Activated T-cell treated with anti-CD3 and anti-CD28 coated beads for 4 hours (primary cell): ENCODE data around the gene ELFN2.

ENCODE experiments used
- DNase-seq: peaks from one replicate; pipeline ENCODE4 v3.0.0-alpha.2; 2020

ELFN2 gene

DNA sequence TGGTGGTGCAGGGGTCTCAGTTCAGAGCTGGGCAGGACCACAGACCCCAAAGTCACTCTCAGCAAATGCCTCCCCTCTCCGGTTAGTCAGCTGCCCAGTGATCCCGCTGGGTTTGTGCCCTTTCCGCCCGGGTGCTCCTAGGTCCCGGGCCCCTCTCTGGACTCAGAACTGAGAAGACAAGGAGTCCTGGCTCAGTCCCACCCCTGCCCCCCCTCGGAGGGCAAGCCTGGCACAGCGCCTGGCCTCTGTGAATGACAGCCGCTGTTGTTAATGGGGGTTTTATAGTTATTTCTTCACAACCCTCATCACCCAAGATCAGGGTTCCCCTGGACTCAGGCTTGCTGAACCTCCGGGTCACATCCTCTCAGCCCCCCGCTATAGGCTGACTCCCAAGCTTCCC lies 47.6 kb downstream of the ELFN2 start:
- DNase-seq, result no peak

DNA sequence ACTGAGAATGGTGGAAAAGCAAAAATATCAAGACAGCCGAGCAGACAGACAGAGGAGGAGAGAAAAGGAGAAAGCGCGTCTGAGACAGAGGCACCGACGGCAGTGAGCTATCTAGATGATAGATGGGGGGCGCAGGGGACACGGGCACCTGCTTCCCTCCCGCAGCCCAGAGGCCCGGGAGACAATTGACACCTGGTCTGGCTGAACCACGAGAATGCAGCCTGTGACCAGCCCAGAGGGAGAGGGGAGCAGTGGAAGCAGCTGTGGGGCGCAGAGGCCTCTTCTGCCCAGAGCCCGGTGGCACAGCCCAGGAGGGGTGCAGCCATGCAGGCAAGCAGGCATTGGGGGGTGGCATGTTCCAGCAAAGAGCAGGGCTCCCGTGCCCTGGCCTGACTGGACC lies 48.2 kb downstream of the ELFN2 start:
- DNase-seq, result no peak

DNA sequence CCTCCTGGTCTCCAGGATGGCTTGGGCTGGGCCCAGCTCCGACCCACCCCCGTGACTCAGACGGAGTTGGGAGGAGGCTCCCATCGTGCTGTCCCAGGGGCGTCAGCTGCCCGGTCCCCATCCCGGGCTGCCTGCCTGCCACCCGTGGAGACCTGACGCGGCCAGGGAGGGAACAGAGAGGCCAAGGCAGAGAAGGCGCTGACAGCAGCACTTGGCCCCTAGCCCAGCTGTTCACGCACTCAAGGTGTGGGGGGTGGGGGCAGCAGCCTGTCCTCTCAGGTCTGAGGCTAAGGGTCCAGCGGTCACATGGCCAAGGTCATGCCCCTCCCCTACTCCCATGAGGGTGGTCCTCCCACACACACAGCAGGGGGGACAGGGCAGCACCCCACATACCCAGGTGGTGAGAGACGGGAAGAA lies 48.6 kb downstream of the ELFN2 start:
- no peak for DNase-seq

DNA sequence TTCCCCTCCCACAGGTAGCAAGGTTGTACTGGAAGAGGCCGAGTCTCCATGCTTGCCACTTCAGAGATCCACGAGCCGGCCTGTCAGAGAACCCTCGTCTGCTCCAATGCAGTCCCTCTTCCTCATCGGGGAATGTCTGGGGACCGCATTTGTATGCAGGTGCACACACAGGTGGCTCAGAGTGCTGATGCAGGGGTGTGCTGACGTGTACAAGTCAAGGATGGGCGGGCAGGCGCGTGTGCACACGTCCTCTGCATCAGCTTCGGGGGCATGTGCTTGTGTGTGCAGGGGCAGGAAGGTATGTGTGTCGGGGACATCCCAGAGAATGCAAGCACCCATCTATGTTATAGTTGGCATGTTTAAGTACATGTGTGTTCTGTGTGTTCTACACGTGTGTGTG lies 49.4 kb downstream of the ELFN2 start:
- DNase-seq, result no peak

DNA sequence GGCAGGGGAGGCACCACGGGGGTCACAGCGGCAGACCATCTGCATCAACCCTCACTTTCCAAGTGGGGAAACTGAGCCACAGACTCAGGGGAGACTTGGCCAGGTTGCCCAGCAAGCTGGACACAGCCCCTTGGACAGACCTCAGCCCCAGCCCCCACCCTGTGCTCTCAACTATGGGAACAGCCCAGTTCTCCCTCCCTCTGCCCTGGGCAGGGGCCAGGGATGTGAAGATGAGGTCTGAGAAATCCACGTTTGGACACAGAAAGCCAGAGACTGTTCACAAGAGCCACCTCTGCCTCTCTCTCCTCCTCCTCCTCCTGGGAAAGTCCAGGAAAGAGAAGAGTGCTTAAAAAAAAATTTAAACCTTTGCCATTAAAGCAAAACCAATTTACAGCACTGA lies 50.1 kb downstream of the ELFN2 start:
- no peak for DNase-seq

DNA sequence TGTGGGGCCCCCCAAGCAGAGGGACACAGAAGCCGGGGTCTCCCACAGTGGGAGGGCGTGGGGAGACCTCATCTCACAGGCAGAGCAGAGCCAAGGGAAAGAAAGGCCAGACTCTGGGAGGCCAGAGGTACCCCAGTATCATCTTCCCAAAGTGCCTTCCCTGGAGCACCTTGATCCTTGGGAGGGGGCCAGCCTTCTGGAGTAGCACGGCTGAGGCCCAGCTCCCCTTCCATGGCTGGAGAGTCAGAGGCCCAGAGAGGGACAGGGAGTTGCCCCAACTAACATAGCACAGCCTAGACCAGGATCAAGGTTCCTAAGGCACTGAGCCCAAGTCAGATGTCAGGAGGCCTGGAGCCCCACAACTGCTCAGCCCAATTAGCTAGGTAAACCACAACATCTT lies 50.6 kb downstream of the ELFN2 start:
- DNase-seq, result no peak

DNA sequence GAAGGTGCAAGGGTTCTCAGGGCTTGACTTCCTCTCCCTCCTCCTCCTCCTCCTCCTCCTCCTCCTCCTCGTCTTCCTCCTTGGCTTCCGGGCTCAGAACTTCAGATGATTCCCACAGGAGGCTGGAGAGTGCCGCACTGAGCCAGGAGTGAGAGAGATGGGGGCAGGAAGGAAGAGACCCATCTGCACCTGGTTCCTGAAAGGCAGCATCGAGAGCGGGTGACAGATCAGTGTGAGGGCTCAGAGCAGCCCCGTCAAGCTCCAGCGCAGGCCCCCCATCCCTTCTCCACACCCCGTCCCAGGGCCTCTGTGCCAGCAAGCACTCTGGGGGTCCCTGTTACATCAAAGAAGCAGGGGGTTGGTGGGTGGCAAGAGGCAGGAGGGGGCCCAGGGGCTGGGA lies 51.5 kb downstream of the ELFN2 start:
- DNase-seq, result no peak

DNA sequence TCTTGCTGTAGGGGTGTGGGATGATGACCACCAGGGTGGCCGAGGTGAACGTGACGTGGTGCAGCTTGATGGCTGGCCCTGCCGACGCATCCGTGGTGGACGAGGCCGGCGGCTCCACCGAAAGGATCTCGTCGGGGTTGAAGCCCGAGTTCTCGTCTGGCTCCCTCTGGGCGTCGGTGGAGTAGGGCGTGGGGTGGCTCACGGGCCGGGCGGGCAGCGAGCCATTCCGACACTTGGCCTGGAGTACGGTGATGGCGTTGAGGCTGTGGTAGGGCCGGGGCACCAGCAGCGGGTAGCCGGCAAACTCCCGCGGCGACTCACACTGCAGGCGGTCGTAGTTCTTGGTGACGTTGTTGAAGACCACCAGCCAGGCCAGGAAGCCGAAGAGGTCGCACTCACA lies 52.7 kb downstream of the ELFN2 start:
- no peak for DNase-seq

DNA sequence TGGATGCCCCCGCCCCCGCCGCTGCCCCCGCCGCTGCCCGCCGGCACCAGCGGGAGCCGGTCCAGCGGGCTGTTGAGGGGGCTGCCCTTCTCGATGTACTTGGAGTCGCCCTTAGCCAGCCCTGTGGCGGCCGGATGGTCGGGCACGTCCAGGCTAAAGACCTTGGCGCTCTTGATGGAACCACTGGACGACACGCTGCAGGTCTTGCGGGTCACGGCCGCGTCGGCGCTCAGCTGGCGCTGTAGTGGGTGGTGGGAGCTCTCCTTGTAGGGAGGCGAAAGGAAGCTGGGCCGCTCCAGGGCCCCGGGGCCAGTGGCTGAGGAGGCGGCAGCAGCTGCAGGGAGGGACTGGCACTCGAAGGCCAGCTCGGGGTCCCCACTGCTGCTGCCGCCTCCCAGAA lies 53.8 kb downstream of the ELFN2 start:
- no peak for DNase-seq

DNA sequence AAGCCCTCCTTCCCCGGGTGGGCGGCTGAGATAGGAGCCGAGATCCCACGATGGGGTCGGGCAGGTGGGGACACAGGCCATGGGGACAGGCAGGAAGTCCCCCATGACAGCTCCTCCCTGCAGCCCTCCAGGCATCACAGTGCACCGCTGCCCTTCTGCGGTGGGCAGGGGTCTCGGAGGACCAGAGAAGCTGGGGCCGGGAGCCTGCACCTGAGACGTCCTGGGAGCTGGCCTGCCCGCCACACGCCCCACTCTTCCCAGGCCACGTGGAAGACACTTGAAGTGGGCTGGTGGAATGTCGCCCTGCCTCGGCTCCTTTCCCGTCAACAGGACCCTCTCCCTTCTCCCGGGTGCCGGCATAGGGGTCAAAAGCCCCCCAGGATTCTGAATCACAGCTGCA lies 55.4 kb downstream of the ELFN2 start:
- DNase-seq, result no peak

DNA sequence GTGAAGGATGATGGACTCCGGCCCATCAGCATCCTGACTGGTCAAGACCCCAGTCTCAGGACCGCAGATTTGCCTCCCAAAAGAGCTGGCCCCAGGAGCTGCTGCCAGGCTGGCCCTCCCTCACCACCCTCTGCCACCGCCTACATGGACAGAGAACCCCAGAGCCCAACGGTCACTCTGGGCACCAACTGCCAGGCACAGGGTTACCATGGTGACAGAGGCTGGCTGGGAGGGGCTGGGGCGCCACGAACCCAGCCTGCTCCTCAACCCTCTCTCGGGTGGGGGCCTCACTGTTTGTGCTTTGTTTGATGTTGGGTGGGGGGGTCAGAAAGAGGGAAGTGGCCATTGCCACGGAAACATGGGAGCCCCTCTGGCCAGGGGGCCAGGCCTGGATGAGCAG lies 55.8 kb downstream of the ELFN2 start:
- no peak for DNase-seq

DNA sequence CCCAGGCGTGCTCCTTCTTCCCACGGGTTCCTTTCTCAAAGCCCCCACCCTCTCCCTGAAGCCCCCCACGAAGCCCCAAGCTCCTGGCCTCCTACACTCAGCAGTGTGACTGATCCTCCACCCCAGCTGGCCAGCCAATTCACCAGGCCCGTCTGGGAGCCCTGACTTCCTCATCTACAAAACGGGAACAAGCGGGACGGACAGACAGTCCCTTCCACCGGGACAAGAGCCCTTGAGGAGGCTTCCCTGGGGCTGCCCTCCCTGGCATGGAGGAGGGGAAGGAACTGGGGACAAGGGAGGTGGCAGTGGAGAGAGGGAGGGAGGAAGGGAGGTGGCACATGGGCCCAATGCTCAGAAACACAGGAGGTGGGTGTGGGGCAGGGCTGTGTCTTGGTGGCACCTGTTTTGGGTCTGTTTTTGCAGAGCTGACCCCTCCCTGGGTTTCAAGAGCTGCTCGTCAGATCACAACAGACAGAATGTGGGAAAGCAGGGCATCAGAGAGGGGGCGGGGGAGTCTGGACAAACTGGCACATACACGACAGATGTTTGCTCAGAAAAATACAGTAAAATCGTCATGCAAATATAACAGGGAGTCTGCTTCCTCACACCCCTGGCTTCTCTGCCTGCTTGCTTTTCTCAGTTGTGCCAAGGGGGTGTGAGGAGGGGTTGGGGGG lies 56.8 kb downstream of the ELFN2 start:
- DNase-seq, result no peak

DNA sequence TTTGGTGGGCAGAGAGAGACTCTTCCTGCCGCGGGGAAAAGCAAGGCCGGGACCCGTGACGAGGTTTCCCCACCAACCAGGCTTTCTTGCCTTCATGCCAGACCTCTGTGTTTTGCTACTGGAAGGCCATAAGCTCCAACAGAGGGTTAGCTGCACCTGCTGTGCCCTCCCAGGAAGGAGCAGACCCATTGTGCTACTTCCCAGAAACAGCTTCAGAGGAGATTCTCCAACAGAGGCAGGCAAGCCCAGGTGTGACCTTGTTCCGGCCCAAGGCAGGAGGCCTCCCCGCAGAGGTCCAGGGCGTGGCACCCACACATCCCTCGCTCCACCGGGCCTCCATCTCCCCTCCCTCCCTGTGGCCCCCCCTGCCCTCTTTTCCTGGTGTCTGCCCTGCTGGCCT lies 57.8 kb downstream of the ELFN2 start:
- no peak for DNase-seq

DNA sequence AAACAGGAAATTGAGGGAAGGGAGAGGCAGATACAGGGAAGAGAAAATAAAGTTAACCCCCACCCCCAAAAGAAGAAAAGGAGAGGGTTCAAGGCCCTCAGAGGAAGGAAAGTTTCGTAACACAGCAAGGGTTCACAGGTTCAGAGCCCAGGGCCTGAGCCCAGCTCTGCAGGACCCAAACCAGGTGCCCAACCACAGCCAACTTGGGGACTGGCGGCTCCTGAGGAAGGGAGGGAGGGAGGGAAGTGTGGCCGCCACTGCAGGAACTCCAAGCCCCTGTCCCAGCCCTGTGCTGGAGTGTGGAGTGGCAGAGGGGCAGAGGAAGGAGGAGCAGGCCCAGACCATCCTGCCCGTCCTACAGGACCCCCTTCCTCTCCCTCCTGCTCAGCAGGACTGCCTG lies 59.2 kb downstream of the ELFN2 start:
- no peak for DNase-seq

DNA sequence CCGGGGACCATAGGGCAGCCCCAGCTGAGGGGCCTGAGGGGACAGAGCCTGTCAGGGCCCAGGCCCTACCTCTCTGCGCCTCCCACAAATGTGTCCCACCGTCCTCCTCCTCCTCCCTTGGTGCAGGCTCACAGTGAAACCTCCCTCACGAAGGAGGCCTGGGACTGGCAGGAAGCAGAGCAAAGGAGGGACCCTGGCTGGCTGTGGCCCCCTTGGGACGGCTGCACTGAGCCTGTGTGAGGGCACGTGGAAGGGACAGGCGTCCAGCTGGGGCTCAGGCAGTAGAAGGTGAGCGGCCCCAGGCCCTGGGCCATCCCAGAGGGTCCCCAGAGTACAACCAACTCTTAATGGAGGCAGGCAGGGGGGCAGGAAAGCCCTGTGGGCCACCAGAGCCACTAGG lies 60.7 kb downstream of the ELFN2 start:
- DNase-seq, result no peak

DNA sequence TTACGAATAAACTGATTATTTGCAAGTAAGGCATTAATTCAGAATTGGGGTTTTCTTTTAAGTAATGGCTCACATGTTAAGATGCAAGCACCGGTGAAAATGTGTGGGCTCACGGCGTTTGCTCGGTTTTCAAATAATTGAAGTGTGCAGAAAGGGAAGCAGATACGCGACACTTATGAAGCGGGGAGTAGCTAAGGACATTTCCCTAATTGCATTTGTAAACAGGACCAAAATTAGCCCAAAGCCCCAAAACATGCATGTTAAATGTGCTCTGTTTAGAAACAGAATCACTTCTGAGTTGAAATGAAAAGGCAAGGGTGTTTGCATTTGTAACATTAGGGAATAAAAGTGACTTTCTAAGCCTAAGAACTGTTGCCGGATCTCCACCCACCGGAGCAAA lies 61.3 kb downstream of the ELFN2 start:
- DNase-seq, result no peak

DNA sequence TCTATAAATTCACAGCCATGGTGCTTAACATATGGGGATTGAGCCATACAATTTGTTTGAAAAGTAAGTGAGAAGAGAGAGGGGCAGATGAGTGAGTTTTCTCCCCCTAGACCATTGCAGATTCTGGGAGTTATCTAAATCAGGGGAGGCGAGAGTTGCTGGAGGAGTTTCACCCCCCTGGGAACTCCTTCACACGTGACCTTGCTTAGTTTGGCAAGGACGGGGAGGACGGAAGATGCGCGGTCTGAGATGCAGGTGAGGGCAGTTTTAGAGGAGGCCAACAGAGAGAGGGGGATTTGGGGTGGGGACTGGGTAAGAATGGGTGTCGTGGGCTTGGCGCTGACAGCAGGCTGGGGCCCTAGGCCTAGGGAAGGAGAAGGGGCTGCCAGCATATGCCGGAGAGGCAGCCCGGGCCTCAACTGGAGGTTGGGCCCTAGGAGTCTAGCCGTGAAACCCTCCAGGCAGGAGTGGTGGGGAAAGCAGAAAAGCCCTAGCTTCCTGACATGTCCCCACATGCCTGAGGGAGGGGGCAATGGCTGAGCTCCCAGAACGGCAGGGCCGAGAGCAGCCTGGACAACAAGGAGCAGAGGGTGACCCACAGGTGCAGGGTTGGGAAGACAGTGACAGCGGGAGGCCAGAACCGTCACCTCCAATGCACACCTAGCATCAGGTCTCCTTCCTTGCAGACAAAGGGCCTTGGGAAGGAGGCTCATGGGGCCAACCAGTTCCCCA lies 63.9 kb downstream of the ELFN2 start:
- DNase-seq, result no peak

DNA sequence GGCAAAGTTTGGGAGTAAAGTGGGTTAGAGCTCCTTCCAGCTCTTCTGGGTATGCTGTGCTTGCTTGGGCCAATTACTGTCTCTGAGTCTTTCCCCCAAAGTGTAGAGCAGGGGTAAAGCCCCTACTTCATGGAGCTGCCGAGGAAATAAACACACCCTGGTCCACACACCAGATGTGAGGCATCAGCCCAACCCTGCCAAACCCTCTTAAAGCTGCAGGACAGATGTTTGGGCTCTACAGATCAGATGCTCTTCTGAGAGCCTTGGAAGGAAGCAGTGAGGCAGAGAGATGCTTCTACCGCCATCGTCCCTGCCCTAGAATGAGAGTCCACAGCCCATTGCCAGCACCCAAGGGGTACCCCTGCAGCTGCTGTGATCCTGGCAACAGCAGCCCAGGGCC lies 64.7 kb downstream of the ELFN2 start:
- DNase-seq, result no peak

DNA sequence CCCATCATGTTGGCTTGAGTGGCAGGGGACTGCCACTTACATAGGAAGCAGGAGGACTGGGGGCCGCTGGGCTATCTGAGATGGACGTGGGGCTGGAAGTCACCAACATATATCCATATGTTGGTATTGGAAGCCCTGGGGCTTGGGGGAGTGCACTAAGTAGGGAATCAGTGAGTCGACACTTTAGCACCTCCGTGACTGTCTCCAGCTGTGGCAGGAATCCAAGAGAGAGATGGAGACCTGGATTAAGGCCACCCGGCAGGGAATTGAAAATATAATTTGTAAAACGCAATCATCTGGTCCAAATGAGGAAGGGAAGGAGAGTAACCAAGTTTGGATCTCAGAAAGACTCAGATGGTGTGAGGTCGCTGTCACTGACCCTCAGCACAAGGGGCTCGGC lies 68.4 kb downstream of the ELFN2 start:
- DNase-seq, result no peak

DNA sequence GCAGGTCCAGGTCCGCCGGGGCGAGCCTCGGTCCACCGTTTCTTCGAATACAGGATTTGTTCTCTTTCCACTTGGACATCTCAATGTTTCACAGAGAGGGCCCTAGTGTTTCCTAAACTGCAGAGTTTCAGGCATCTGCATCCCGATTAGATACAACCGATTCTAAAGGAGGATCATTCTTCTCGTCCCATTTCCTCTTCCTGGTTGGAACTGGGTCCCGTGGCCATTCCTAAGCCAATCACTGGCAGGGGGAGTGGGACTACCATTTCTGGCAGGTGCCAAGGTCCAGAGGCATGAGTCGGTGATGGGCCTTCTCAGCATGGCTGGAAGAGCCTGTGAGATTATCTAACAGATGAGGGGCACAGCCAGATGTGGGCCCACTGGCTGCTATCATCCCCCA lies 68.9 kb downstream of the ELFN2 start:
- DNase-seq, result no peak

DNA sequence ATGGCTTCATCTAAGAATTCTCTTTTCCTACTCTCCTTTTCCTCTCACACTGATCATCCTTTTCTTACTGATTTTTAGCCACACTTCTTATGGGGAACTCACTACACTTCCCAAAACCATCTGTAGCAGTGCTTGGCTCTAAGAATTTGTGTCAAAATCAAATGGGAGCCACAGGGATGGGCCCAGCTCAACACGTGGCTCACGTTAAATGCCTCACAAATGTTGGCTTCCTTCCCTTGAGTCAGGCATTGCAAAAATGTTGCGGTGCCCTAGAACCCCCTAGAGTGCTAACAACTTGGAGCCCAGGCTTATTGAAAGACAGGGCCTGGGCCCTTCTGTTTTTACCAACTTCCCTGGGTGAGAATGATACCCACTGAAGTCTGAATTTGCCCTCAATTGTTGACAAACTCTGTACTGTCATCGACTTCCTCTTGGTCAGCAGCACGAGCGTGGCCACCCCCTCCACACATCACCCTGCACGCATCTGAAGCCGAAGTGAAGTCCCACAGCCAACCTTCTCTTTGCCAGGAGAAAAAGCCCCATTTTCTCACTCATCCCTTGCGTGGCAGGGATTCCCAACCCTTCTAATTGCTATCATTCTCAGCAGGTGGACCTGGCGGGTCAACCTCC lies 69.7 kb downstream of the ELFN2 start:
- no peak for DNase-seq

DNA sequence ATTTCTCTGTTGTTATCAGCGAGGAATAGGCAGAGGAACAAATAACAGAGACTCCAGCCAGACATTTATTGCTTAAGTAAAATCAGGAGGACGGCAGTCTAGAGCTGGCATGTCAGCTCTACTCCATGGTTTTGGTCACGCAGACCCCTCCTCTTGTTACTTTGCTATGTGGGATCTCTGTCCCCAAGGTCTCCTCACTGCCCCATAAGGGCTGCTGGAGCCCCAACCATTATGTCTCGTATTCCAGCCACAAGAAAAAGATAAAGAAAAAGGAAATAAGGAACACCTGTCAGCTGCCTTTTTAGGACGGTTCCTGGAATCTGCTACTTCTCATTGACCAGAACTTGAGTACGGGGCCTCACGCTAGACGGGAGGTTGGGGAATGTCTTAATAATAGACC lies 70.4 kb downstream of the ELFN2 start:
- DNase-seq, result no peak

DNA sequence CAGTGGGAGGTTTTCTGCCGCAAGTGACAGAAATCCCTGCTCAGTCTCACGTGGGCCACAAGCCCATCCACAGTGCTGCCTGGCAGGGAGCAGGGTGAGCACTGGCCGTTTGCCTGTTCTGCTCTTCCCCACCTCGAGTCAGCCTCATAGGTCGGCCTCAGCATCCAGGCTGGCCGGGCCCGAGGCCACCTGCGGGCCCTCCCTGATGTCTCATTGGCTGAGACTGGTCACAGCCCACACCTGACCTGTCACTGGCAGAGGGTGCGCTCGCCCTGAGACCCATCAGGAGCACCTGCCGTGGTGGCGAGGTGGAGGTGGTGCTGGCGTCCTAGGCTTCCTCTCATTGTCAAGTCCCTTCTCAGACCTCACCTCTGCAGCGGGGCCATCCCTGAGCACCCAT lies 72.1 kb downstream of the ELFN2 start:
- DNase-seq, result no peak

DNA sequence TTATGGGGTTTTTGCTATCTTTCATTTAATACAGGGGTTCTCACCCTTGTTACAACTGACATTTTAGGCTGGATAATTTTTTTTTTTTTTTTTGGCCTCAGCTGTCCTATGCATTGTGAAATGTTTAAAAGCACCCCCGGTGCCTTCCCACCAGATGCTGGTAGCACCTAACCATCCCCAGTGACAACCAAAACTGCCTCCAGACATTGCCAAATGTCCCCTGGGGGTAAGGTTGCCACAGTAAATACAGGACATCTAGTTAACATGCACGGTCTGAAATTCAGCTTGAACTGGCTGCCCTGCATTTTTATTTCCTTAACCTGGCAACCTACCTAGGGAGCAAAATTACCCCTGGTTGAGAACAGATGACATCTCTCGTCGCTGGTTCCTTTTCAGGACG lies 72.6 kb downstream of the ELFN2 start:
- no peak for DNase-seq

DNA sequence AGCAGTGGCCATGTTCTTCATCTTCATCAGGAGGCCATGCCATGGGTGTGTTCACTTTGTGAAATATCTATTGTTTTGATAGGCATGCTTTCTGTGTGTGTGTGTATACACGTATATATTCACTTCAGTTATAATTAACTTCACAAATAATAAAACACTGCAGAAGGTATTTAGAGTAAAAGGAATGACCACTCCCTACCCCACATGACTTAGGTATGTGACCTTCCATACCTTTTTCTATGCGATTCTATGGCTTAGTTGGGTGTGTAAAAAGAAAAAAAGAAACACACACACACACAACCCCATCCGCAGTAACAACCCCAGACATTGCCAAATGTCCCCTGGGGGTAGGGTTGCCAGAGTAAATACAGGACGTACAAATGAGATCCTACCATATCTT lies 73.0 kb downstream of the ELFN2 start:
- DNase-seq, result no peak
